Left renal cortex interstitium (tissue), 4 donors: ENCODE measurements around the gene NMT1. TPM values are rescaled to one million over a fixed set of nuclear protein-coding genes. Genes with fewer than 3 reads are reported as not detected.

ENCODE experiments used
- DNase-seq, 4 donors: peaks; one replicate each; pipeline ENCODE4 v3.0.0-alpha.2; 2013; ENCODE audit warnings: low read depth in 4 of 4, low spot score in 2 of 4, missing footprints in 1 of 4
- polyA plus RNA-seq, 4 donors: library from polyadenylated mRNA; unstranded; fragments of 120-200 nt; gene quantifications; one replicate each; pipeline ENCODE4 v1.2.1, GENCODE V29; 2013; ENCODE audit not compliant: insufficient read length in 4 of 4

NMT1 gene
- polyA plus RNA-seq, 4 donors: 70.3 to 95.5 (median 74.2) TPM

DNA sequence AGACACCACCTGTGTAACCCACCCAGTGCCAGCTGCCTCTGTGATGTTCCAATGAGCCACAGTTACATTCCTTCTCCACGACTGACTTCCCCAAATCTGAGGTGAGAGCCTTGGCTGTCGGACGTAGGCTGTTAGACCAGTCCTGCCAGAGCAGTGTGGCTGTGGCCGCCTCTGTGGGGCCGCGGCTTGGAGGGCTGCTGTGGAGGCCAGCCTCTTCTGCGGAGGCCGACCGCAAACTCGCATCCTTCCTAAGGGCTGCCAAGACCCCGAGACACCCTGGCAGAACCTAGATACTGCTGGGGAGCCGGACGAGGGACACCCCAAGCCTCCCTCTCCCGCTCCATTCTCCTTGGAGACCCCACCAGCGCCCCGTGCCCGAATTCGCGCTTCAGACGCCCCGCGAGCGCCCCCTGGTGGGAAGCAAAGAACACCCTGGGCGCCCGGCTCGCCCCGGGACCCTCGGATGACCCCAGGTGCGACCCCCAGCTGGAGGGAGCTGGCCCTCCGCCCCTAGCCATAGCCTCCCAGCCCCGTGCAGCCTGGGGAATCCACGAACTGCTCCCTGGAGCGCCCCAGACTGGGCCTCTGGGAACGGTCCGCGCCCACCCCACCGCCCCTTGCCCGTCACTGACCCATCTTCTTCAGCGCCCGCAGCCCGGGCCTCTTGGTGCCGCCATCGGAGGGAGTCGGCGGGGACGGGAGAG, 70.7 kb downstream of the NMT1 start:
- no peak for DNase-seq

DNA sequence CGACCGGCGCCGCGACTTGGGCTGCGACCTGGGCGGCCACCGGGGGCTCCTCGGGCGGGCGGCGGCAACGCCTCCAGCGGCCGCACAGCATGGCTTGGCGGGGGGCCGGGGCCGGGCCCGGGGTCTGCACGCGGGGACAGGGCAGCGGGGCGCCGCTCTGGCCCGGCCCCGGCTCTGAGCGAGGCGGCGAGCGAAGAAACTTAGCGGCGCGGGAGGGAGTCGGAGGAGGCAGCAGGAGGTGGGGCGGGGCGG, 71.1 kb downstream of the NMT1 start, which contains the start of gene PLCD3:
TSS of gene PLCD3 (minus strand) at position 196 of the 252 bp plus-strand sequence. CDS start at position 91, 105 bp downstream.
- DNase-seq: no peak

GRCh38 chr17:45132572-45133463, 71.7 kb downstream of the NMT1 start:
- DNase-seq: no peak

DNA sequence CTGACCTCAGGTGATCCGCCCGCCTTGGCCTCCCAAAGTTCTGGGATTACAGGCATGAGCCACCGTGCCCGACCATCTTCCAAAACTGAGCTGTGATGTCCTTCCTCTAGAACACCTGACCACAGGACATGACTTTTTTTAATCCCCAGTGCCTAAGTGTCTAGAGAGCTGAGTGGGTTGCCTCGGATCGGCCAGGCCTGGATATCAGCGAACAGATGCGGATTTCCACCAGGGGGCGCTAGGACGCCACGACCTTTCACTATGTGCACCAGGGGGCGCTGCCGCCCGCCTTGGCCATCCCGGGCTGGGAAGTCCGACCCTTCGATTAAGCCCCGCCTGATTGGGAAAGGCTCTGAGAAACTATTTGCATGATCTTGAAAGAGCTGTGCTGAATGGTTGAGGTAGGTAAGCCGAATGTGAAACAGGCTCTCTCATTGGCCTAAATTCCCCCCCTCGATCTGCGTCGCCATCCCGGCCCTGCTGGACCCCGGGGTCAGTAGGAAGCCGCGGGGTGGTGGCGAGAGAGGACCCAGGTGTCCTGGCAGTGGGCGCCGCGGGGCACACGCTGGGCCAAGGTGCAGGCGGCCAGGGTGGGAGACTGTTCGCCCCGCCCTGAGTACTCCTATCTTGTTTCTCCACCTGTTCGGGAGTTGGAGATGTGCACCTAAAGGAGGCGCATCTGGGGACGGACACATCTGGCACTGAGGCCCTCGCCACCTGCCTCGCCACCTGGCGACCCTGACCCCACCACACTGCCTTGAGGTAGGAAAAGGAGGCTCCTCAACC, 74.3 kb downstream of the NMT1 start, which contains the start of gene ACBD4:
TSS of gene ACBD4 (plus strand) at position 496 of the 786 bp plus-strand sequence. CDS start 458 bp downstream, outside the sequence.
- DNase-seq: peak; percentile 89 to 95 (median 92)

DNA sequence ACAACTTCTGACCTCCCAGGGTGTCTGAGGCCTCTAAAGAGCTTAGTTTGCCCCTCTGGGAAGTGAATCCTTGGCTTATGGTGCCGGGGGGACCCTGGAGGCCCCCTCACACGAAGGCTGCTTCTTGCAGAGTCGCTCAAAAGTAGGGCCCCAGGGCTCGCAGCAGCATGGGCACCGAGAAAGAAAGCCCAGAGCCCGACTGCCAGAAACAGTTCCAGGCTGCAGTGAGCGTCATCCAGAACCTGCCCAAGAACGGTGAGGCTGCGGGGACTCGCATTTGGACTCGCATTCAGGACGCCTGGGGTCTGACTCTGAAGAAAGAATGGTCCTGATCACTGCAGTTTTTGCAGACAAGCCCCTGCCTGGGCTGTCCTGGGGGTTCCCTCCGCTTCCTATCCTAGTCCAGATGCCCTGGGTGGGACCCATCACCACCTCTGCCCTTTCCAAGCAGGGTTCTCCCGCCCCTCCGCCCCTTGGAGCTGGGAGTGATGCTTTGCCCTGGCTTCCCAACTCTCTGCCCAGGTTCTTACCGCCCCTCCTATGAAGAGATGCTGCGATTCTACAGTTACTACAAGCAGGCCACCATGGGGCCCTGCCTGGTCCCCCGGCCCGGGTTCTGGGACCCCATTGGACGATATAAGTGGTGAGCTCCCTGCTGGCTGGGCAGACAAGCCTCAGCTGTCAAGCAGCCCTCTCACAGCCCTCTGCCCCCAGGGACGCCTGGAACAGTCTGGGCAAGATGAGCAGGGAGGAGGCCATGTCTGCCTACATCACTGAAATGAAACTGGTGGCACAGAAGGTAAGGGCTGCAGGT, 75.1 kb downstream of the NMT1 start:
- no peak for DNase-seq

DNA sequence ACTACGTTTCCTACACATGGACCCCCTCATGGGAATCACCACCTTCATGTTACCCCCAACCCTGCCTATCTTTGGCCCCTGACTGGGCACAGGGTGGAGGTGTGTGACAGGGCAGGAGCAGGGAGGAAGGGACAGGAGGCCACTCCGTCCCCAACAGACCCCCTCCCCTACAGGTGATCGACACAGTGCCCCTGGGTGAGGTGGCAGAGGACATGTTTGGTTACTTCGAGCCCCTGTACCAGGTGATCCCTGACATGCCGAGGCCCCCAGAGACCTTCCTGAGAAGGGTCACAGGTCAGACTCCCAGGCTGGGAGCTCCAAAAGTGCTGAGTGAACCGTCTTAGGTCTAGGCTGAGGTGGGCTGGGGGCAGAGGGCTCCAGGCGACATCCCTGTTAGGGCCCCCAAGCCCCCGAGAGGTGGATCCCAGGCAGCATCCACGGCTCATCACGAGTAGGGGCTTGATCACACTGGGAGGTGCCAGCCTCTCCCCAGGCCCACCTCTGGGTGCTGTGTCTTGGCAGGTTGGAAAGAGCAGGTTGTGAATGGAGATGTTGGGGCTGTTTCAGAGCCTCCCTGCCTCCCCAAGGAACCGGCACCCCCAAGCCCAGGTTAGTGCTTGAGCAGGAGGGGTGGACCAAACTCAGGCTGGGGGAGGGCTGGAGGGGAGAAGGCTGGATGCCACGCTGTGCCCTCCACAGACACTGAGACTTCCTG, 75.9 kb downstream of the NMT1 start:
- no peak for DNase-seq

DNA sequence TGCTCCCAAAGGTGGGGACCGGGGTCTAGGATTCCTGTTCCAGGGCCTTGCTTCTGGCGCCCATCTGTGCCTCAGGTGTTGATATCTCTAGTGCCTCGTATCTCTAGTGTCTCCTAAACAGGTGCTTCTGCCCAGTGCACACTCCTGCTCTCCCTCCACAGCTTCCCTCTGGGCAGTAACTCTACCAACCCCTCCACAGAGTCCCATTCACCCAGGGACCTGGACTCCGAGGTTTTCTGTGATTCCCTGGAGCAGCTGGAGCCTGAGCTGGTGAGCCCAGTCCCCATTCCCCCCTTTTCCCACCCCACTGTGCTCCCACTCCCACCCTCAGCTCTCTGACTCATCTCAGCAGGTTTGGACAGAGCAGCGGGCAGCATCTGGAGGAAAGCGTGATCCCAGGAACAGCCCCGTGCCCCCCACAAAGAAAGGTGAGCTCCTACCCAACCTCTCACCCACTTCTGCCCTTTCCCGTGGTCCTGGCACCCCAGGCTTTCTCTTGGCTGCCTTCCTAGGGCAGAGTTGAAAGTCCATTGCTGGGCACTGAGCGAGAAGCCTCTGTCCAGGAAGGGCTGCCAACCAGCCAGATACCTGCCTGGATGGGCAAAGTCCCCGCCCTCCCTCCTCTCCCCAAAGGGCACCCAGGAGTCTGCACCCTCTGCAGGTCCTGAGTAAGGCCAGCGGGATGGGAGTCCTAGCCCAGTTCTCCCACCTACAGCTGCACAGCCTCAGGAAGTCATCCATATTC, 76.6 kb downstream of the NMT1 start:
- no peak for DNase-seq

GRCh38 chr17:45138911-45139532, 77.9 kb downstream of the NMT1 start:
- DNase-seq: no peak

GRCh38 chr17:45139533-45139920, 78.4 kb downstream of the NMT1 start:
- DNase-seq: no peak

GRCh38 chr17:45143094-45143670, 82.1 kb downstream of the NMT1 start:
- no peak for DNase-seq

GRCh38 chr17:45143767-45144198, 82.7 kb downstream of the NMT1 start:
- DNase-seq: peak in 1 of 4 donors; percentile 64

DNA sequence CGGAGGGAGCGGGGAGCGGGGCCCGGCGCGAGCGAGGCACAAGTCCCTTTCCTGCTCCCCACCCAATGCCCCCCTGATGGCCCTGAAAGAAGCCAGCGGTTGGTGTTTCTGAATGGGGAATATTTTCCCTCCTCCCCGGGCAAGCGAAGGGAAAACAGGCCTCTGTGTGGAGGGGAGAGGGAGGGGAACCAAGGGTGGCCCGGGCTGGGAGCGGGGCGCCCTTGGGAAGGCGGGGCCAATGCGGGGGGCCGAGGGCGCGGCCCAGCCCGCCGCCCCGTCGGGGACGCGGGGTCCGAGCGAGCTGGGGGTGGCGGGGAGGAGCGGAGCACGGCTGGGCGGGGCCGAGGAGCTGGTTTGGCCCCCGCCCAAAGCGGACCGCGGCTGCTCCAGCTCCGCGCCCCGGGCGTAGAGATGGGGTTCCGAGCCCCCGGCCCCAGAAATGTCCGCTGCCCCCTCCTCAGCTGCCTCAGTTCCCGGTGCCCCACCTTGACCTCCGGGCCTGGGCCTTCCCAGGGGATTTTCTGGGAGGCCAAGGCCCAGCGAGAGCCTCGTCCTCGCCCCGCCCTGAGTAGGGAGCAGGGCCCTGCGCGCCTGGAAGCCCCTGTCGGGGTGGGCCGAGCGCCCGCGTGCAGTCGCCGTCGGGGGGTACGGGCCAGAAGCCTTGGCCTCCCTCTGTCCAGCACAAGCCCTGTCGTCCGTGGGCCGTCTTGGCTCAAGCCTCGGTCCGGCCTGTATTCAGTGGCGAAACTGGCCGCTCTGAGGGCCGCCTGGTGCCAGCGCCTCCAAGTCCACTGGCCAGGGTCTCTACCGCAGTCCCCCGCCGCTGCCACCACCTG, 83.3 kb downstream of the NMT1 start:
- DNase-seq: no peak

- no peak for DNase-seq
Measured at GRCh38 chr17:45145035-45145389, 83.9 kb downstream of the NMT1 start.

GRCh38 chr17:45146166-45146565, 85.0 kb downstream of the NMT1 start:
- DNase-seq: no peak

GRCh38 chr17:45146592-45146889, 85.4 kb downstream of the NMT1 start:
- DNase-seq: no peak

DNA sequence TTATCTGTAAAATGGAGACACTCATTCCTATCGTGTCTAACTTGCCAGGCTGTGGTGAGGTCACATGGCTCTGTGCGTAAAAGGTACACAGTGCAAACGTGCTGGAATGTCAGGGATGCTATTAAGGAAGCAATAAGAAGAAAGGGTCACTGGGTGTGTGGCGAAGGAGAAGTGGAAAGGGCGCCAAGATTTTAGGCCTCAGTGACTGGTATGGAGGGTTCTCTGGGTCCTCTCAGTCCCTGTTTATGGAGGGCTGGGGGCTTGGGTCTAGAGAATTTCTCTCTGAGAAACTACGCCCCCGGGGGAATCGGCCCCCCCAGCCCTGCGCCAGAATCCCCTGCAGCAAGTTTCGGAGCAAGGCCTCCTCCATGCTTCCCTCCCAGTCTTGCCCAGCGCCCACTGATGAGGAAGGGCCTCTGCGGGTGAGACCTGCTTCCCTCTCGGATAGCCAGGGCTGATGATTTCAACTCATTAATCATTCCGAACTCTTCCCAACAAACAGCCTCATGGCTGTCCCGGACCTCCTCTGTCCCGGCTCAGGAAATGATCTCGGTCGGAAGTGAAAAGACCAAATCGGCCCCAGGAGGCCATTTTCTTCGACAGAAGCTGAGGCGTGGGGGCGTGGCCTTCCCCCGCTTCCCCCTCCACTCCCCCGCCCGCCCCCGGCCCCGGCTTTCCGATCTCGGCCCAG, 85.9 kb downstream of the NMT1 start:
- DNase-seq: peak in 1 of 4 donors; percentile 69
